G401 (cell line): ENCODE data around the gene TRAF3. TPM values are rescaled to one million over a fixed set of nuclear protein-coding genes. Genes with fewer than 3 reads are reported as not detected.
"Not testable (repeated sequence)": the region's sequence is repeated elsewhere in the genome, so short reads cannot be mapped to it uniquely, and the experiment has no call there.

Source experiments
- DNase-seq: peaks from one replicate; pipeline ENCODE4 v3.0.0-alpha.2; 2015; ENCODE audit warnings: low spot score
- in situ Hi-C: cut with HindIII; loops from 2 replicates; pipeline ENCODE4 v1.10.0; 2016; ENCODE audit warnings: low sequenced_read_pairs, mixed read lengths
- total RNA-seq: library from RNA; depleted of rRNA; stranded (reverse); fragments of >200 nt; shearing (Covaris generic); gene quantifications from 2 replicates; pipeline ENCODE4 v1.2.3, GENCODE V29; 2014

TRAF3 gene
- total RNA-seq, 1 experiment from 2014 or later = 45.5 TPM

GRCh38 chr14:102848830-102849525 is 71.7 kb downstream of the TRAF3 start:
- in situ Hi-C loops = no loop called here
- DNase-seq = peak; percentile 94

- in situ Hi-C loops = no loop called here
These were observed 72.5 kb downstream of the TRAF3 start for GRCh38 chr14:102849526-102850379.

GRCh38 chr14:102853648-102854047 is 76.4 kb downstream of the TRAF3 start:
- in situ Hi-C loops = no loop called here
- no peak for DNase-seq

More at GRCh38 chr14:102849526-102850379, 72.5 kb downstream of the TRAF3 start:
- DNase-seq = peak; percentile 95

DNA sequence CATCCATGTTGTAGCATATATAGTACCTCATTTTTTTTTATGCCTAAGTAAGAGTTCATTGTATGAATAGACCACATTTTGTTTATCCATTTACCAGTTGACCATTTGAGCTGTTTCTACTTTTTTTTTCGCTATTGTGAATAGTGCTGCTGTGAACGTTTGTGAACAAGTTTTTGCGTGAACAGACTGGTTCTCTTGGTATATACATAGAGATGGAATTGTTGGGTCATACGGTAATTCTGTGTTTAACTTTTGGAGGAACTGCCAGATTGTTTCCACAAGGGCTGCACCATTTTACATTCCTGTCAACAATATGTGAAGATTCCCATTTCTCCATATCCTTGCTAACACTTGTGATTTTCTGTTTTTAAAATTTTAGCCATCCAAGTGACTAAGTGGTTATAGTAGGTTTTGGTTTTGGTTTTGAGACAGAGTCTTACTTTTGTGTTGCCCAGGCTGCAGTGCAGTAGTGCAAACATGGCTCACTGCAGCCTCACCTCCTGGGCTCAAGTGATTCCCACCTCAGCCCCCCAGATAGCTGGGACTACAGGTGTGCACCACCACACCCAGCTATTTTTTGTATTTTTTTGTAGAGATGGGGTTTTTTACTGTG is 76.9 kb downstream of the TRAF3 start:
- DNase-seq = no peak
- in situ Hi-C loops = no loop called here

- no peak for DNase-seq
- in situ Hi-C loops = no loop called here
These were observed 78.9 kb downstream of the TRAF3 start for GRCh38 chr14:102856179-102856578.

- in situ Hi-C loops = no loop called here
- DNase-seq = no peak
These were observed 80.2 kb downstream of the TRAF3 start for GRCh38 chr14:102857444-102857843.

GRCh38 chr14:102859911-102860310 is 82.7 kb downstream of the TRAF3 start:
- in situ Hi-C loops = no loop called here
- DNase-seq = no peak

DNA sequence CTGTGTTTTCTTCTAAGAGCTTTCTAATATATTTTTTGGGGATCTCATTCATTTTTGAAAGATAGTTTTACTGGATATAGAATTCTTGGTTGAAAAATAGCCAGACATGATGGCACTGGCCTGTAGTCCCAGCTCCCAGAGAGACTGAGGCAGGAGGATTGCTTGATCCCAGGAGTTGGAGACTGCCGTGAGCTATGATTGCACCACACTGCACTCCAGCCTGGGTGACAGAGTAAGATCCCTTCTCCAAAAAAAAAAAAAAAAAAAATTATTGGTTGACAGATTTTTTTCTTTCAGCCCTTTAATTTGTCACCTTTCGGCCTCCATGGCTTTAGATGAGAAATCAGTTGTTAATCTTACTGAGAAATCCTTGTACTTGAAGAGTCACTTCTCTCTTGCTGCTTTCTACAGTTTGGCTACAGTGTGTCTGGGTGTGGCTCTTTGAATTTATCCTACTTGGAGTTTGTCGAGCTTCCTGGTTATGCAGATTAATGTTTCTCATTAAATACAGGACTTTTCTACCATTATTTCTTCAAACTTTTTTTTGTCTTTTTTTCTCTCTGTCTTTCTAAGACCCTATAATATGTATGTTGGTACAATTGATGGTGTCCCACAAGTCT is 85.0 kb downstream of the TRAF3 start:
- in situ Hi-C loops = no loop called here
- no peak for DNase-seq

DNA sequence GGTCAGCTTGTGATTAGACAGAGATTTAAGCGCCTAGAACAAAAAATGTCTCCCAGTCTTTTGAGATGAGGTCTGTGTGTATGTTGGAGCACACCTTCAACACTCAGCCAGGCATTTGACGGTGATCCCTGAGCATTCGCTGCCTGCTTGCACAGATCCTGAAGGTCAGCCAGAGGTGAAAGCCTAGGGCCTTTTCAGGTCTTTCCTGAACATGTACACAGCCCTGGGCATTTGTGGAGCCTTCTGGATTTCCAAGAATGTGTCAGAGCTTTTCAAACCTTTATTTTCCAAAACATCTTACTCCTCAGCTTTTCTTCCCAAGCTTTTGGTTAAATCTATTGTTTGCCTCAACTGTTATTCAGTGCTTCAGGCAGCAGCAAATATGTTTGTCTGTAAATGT is 86.1 kb downstream of the TRAF3 start:
- in situ Hi-C loops = no loop called here
- no peak for DNase-seq

DNA sequence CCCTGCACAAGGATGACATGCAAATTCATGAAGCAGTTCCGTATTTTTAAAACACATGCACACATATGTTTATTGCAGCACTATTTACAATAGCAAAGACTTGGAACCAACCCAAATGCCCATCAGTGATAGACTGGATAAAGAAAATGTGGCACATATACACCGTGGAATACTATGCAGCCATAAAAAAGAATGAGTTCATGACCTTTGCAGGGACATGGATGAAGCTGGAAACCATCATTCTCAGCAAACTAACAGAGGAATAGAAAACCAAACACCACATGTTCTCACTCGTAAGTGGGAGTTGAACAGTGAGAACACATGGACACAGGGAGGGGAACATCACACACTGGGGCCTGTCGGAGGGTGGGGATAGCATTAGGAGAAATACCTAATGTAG is 88.7 kb downstream of the TRAF3 start:
- in situ Hi-C loops, DNase-seq: not testable (repeated sequence)

DNA sequence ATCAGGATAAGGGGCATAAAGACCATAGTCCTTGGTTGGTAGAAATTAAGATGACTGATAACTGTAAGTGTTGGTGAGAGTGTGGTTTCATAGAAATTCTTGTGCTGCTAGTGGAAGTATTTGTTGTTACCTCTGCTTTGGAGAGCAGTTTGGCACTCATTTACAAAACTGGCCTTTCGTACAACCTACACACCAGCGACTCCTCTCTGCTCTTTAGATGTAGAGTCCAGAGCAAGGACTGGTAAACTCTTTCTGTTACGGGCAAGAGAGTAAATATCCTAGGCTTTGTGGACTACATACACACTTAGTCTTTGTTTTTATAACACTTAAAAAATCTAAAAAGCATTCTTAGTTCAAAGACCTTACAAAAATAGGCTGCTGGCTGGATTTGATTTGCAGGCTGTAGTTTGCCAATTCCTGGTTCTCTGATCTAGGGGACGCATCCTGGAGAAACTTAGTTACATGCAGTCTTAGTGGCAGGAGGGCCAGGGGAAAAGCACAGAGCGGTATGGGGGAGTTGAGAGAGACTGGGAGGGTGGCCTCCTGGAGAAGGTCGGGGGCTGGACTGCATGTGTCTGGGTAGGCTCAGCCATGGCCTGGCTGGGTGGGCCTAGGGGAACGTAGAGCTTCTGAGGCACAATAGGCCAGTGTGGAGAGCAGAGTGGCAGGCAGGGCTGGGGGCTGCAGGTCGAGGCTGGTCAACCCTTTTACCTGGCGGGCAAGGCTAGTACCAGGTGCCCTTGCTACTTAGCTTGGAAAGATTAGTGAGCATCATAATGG is 89.9 kb downstream of the TRAF3 start:
- DNase-seq = no peak
- in situ Hi-C loops = no loop called here

DNA sequence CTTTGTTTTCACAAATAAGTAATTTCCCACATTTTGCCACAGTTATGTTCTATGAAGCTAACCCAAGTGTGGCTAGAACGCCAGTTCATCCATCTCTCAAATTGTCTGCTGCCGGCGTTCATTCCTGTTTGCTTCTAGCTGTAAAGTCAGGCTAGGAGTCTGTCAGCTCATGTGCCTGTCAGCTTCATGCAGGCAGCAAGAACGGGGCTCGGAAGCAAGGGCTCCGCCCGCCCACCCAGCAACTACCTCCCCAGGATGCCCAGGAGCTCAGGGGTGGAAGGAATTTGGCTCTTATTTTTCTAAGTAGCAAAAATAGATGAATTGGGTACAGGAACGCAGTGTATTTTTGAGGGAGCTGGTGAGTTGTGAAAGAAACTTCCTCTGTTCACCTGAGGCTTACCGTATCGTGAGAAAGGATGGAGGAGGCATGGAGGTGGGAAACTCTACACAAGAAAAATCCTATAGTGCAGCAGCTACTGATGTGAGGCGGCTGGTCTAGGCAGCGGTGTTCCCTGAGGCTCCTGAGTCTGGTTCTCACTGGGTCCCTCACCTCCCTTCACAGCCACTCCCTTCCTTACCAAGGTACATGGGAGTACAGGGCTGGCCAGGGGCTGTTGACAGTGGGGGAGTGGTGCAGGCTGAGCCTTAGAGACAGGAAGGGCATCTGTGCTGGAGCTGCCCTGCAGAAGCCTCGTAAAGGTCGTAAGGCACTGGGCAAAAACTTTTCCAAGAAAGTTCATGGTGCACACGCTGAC is 90.8 kb downstream of the TRAF3 start:
- DNase-seq = no peak
- in situ Hi-C loops = no loop called here

DNA sequence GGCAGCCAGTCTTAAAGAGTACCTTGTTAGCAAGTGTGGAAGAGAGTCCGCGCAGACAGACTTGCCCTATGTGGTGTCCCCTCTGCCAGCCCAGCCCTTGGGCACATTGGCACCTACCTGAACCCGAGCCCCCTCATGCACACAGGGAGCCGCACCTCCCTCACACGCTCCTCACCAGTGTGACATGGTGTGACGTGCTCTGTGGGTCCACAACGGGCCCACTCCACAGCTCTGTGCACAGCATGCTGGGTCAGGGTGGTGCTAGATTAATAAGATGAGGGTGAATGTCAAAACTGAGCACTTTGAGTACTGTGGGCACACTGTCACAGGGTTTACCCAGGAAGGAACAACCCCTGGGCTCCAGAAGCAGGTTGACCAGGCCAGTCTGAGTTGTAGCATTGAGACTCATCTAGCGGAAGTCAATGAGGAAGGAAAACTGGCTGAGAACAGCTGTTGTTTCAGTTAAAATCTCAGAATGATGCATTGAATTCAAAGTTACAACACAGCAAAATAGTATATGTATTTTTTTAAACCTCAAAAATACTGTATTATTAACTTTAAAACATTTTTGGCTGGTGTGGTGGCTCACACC is 91.8 kb downstream of the TRAF3 start:
- DNase-seq = no peak
- in situ Hi-C loops = no loop called here

DNA sequence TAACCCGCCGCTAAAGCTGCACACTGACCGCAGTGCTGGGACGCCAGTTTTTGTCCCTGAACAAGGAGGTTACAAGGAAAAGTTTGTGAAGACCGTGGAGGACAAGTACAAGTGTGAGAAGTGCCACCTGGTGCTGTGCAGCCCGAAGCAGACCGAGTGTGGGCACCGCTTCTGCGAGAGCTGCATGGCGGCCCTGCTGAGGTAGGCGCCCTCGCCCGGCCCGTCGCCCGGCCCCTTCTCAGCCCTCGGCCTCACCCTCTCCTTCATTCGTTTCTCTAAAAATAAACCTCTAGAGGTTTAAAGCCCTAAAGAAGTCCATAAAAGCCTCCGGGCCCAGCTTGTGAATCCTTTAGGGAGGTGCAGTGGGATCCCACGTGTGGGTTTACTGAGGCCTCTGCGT is 93.0 kb downstream of the TRAF3 start:
- DNase-seq = no peak
- in situ Hi-C loops = no loop called here

DNA sequence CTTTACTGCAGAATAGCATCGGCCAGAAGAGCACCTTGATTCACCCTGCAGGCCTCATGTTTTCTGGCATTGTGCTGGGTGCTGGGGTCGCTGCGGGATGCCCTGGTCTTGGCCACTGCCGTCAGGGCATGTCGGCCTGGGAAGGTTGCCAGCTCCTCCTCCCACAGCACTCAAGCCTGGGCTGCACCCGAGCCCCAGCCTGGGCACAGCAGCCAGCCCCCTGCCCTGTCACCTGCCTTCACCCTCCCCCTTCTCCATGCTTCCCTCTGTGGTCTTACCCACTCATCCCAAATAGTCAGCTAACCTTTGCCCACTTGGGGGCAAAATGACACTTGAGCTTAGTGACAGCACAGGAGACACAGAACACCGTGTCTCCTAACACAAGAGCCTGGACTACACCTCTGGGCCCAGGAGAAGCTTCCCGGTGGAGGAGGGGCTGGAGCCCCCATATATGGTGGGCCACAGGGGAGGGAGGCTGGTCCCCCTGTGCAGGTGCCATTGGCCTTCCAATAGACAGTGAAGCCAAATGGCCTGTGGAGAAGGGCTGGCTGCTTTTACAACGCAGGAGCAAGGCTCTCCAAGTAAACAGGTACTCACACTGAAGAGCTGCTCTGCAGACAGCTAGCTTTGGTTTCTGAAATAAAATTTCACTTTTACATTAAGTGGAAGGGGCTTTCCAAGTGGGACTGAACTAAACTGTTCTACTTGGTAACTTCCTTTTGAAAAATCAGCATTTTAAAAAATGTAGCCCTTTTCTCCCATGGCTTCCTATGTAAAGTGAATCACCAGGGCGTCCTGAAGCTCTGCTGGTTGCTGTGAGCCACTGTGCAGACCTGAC is 94.0 kb downstream of the TRAF3 start:
- in situ Hi-C loops = no loop called here
- DNase-seq = peak; percentile 56

GRCh38 chr14:102872020-102872419 is 94.8 kb downstream of the TRAF3 start:
- in situ Hi-C loops = no loop called here
- DNase-seq = peak; percentile 49

DNA sequence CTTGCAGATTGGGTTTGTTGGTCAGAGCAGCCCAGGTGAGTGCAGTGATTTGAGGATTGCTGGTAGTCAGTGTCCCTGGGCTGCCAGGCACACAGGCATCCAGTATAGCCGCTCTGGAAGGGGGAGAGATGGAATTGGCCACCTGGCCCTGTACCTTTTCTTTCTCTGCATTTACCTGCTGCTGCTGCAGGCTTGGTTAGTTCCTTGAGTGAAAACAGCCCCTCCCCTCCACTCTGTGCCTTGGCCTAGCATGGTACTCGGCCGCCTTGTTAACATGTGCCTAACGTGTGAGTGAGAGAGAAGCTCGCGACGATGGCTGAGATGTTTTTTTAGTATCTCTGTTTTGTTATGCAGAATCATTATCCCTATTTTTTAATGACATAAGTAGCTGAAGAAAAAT is 95.9 kb downstream of the TRAF3 start:
- DNase-seq = no peak
- in situ Hi-C loops = no loop called here
